Left renal pelvis (tissue), 4 donors: ENCODE data around the gene ADAMTS8. TPM values are rescaled to one million over a fixed set of nuclear protein-coding genes. Genes with fewer than 3 reads are reported as not detected.

Experiments used
- DNase-seq, 4 donors: peaks; one replicate each; pipeline ENCODE4 v3.0.0-alpha.2; 2013; ENCODE audit warnings: low read depth in 4 of 4, low spot score in 3 of 4
- polyA plus RNA-seq, 4 donors: library from polyadenylated mRNA; unstranded; fragments of 120-200 nt; gene quantifications; one replicate each; pipeline ENCODE4 v1.2.1, GENCODE V29; 2013; ENCODE audit not compliant: insufficient read length in 4 of 4

ADAMTS8 gene
- polyA plus RNA-seq, 4 donors = 3.1 to 3.9 (median 3.3) TPM

DNA sequence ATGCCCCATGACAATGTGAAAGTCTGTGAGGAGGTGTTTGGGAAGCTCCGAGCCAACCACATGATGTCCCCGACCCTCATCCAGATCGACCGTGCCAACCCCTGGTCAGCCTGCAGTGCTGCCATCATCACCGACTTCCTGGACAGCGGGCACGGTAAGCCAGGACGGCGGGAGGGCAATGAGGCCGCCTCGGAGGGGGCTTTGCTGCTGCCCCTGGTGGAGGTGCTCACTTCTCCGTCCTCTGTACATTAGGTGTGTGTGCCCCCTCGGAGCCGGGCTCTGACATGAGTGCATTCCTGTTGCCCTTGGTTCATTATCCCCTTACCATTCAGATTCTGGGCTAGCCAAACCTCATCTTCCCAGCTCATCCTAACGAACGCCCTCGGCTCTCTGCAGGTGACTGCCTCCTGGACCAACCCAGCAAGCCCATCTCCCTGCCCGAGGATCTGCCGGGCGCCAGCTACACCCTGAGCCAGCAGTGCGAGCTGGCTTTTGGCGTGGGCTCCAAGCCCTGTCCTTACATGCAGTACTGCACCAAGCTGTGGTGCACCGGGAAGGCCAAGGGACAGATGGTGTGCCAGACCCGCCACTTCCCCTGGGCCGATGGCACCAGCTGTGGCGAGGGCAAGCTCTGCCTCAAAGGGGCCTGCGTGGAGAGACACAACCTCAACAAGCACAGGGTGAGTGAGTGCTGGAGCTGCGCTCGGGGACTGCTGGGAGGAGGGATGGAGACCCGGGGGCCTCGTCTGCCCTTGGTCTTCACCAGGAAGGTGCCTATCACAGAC is 33.9 kb upstream of the ADAMTS8 start:
- no peak for DNase-seq

DNA sequence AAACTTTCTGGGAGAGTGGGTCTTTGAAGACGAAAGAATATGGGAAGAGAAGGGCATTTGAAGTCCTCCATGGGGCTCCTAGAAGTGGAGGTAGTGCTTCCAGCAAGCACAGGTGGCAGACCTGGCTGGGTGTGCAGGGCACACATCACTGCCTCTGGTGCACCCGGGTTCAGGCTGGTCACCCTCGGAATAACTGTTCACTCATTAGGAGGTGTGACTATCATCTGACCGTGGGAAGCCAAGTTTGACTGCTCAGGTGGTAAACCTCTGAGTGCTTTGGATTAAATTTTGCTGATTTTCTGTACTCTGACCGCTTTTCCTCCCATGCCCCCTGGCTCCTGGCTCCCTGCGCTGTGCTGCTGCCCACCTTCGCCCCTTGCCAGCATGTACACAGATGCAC is 31.1 kb upstream of the ADAMTS8 start:
- DNase-seq = no peak

DNA sequence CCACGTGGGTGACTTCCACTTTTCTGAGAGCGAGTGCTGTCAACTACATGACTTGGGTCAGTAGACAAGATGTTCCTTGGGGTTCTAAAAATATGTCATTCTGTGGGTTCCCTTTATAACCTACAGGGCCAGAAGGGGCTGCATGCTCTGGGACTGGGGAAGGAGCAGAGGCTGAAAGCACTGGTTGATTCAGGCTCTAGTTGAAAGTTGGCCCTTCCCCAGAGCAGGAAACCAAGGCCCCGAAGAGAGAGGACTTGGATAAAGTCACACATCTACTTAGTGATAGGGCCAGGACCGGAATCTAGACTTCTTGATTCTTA is 30.0 kb upstream of the ADAMTS8 start:
- no peak for DNase-seq

DNA sequence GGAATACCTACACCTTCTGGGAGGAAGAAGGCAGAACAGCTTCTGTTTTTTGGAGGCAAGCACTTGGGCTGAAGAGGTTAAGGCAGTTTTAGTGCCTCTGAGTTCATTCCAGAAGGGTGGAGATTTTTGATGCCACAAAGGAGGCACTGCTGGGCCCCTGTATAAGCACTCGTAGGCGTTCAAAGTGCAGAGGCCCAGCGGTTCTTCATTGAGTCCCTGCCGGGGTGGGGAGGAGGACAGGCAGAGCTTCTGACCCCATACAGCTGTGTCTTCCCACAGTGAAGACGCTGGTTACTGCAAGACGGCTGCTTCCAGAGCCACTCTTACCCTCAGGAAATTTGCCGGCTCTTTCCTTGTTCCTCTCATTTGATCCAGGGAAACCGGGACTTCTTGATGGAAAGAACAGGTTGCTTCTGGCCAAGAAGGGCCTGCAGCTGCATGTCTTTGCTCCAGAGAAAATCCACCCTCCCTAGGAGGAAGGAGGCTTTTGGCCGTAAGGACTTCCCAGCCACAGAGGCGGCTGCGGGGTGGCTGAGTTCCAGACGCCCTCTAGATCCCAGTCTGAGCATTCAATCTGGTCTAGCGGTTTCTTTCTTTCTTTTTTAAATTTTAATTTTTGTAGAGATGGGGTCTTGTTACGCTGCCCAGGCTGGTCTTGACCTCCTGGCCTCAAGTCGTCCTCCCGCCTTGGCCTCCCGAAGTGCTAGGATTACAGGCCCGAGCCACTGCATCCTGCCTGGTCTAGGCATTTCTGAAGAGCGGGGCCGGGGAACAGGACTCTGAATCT is 29.4 kb upstream of the ADAMTS8 start:
- DNase-seq = no peak

DNA sequence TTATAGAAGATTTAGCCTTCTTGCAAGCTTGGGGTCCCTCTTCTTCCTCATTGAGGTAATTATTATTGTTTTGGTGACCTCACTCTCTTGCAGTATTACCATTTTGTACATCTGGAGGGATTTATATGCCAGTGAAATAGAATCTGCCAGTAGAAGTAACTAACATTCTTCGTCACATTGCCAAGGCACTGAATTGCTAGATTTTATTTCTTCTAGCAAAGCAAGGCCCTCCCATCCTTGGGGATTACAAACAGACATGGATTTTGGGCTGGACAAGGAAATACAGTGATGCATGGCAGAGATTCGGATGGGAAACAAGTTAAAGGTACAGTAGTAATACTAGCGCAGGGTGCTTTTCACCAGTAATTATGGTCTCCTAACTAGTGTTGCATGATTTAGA is 27.9 kb upstream of the ADAMTS8 start:
- DNase-seq = no peak

DNA sequence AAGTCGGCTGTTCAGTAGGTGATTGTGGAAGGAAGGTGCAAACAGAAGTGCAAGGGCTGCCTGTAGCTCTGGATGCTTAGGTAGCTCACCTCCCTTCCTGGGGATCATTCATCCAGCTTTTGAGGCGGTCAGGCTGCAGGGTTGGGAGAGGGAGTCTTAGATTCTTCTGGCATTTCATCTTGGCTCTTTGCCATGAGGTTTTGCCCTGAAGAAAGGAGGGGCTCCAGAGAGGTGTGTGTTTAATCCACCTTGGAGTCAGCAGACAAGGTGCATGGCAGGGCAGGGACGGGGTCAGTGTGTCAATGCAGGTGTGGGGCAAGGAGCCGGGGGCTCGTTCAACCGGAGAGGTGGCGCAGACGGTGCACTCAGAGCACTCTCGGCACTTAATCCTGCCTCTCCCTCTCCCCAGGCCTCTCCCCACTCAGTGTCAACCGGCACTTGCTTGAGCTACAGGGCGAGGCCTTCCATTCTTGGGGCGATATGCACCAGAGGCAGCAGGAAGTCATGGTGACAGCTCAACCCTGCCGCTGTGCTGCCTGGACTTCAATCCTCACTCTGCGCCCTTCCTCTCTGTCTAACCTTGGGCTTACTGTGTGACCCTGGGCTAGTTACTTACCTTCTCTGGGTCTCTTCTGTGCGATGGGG is 27.2 kb upstream of the ADAMTS8 start:
- DNase-seq = no peak

DNA sequence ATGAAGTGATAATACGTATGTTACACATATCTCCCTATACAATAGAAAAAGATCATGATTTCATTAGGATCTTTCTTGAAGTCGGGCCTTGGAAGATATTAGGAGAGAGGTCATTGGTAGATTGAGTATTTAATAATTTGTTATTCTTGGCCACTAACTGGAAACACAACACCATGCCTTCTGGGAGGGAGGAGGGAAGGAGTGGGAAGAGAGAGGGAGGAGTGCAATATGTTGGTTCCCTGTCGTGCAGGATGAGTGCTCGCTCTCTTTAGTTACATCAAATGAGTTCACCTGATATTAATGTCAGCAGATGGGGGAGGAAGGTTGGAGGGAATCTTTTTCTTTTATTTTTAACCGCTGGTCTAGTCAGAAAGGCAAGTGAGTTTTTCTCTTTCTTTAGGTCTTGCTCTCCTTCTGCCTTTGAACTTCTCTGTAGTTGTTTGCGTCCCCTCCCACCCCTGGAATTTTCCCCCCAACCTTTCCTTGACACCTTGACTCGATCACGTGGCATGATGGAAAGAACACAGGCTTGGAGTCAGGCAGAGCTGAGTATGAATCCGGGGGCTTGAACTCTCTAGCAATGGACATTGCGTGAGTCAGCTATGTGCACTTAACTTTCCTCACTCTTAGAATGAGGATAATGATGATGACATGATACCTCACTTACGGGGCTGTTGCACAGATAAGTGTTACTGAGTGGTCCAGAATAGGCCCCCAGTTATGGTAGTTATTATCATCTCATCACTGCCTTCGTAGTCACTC is 26.3 kb upstream of the ADAMTS8 start:
- no peak for DNase-seq

- no peak for DNase-seq
These were observed 24.5 kb upstream of the ADAMTS8 start for GRCh38 chr11:130452940-130453339.

- DNase-seq = no peak
These were observed 23.8 kb upstream of the ADAMTS8 start for GRCh38 chr11:130452176-130452575.

DNA sequence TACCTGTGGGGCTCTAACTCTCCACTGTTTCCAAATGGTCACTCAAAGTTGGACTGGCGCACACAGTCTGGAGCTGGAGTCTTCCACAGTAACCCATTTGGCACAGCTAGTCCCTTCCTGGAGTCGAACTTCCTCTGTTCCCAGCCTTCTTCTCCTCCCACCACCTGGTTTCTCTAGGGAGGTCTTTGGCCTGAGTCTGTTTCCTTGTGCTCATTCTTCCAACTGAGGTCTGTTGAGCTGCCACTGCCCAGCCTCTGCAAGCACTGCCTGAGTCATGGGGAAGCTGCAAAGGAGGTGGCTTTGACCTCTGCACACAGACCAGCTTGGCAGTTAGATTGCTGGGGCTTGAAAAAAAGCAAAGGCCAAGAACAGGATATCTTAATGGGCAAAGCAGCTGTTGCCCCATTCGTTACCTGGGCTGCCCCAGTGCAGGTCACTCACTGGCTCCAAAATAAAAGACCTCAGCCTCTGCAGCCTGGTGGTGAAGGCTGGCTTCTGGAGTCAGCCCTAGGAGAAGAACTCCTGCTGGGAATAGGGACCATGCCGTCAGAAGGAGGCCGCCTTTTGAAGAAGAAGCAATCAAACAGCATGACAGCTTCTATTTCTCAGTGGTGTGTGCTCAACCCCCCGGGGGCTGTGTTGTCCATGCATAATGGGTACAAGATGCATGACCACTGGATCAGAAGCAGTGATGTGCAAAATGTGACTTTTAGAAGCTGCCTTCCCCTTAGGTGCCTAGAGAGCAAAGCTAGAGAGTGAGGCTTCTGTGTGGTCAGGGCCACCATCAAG is 23.0 kb upstream of the ADAMTS8 start:
- no peak for DNase-seq

GRCh38 chr11:130449996-130450769 is 21.8 kb upstream of the ADAMTS8 start:
- peak; percentile 78 to 85 (median 82) for DNase-seq

DNA sequence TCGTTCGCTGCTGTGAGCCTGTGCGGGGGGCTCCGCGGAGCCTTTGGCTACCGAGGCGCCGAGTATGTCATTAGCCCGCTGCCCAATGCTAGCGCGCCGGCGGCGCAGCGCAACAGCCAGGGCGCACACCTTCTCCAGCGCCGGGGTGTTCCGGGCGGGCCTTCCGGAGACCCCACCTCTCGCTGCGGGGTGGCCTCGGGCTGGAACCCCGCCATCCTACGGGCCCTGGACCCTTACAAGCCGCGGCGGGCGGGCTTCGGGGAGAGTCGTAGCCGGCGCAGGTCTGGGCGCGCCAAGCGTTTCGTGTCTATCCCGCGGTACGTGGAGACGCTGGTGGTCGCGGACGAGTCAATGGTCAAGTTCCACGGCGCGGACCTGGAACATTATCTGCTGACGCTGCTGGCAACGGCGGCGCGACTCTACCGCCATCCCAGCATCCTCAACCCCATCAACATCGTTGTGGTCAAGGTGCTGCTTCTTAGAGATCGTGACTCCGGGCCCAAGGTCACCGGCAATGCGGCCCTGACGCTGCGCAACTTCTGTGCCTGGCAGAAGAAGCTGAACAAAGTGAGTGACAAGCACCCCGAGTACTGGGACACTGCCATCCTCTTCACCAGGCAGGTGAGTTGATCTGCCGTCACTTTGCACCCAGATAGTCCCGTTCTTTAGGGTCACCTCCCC is 21.0 kb upstream of the ADAMTS8 start:
- no peak for DNase-seq

GRCh38 chr11:130448416-130449309 is 20.3 kb upstream of the ADAMTS8 start, which contains the start of gene ADAMTS15:
Gene ADAMTS15 (plus strand): TSS chr11:130448645. CDS start chr11:130448974, 329 bp downstream.
- peak; percentile 84 to 93 (median 88) for DNase-seq

DNA sequence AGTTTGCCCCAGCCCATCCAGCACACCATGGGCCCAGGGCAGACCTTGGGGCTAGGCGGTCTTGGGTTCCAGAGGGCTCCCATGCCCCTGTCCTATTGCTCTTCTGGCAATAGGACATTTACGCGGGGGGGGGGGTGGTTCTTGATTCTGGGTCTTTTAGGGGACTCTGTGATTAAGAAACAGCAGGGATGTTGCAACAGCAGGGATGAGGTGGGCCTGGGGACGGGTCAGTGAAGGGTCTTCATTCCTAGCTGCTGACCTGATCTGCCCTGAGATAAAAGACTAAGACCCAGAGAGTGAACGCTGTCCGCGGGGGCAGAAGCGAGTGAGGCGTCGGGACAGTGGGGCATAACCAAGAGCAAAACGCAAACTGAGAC is 19.6 kb upstream of the ADAMTS8 start:
- no peak for DNase-seq

DNA sequence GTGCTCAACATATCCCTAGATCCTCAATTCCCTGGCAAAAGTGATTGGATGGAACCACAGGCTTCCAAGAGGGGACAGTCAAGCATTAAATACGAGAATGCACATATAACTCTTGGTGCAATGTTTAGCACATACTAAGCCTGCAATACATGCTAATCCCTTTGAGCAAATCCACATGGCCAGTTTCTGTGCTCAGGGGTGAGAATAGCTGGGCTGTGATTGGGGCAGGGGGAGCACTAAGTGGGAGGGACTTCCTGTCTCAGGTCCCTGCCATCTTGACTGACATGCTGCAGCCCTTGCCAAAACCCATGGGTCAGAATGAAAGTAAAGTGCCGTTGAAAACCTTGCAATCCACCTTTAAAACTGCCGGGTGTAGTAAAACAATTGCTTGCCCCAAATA is 17.4 kb upstream of the ADAMTS8 start:
- no peak for DNase-seq

DNA sequence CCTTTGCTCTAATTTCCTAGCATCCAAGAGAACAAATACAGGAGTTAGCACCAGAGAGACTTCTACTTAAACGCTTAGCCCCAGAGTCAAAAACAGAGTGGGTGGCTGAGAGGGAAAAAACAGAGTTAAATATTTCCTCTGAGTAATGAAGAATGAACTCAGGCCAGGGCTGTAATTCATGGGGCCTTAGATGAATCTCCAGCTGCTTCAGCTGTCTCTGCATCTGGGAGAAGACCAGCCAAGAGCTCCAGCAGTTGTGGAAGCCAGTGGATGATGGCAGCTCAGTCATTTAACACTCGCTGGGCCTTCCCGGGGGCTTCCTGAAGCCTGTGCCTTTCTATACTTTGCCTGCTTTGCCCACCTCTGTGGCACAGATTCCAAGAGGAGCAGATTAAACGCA is 14.3 kb upstream of the ADAMTS8 start:
- DNase-seq = no peak

GRCh38 chr11:130441719-130442118 is 13.3 kb upstream of the ADAMTS8 start:
- DNase-seq = no peak

DNA sequence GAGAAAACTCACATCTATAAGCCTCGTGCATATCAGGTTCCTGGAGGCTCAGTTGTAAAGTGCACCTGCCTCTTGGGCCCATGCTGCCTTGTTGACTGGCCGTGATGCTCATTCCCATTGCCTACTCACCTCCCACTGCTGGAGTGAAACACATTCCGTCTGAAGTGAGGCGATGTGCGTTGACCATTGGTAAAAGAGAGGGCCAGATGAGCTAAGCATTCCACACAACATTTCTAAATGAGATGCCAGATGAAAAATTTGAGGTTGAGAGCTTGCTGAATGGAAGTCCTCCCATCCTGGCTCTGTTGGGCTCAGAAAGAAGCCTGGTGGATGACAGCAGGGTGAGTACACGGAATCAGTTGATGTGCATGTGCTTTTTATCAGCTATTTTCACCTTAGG is 11.5 kb upstream of the ADAMTS8 start:
- no peak for DNase-seq
